Mesodermal cell (in vitro differentiated cells): ENCODE results near the gene SH3TC2.
A peak's percentile ranks its signal among the peaks of the same experiment; 100 is the strongest.

Source experiments
- H3K27ac ChIP-seq: 2 replicates; pipeline ENCODE4 v1.7.0; 2013; ENCODE audit warnings: mild to moderate bottlenecking, low read depth, low read length, moderate library complexity; ENCODE audit not compliant: severe bottlenecking
- H3K36me3 ChIP-seq: 2 replicates; pipeline ENCODE4 v1.7.1; 2013; ENCODE audit warnings: mild to moderate bottlenecking, low read length, moderate library complexity; ENCODE audit not compliant: control insufficient read depth, insufficient read depth
- H3K4me1 ChIP-seq: one replicate; pipeline ENCODE4 v1.7.1; 2013; ENCODE audit warnings: mild to moderate bottlenecking, low read length; ENCODE audit not compliant: insufficient read depth, control insufficient read depth, poor library complexity, severe bottlenecking
- H3K4me3 ChIP-seq: 2 replicates; pipeline ENCODE4 v1.7.0; 2013; ENCODE audit warnings: low read length, control low read depth, mild to moderate bottlenecking; ENCODE audit not compliant: insufficient read depth, poor library complexity, severe bottlenecking; ENCODE audit errors: extremely low read depth
- H3K9me3 ChIP-seq: 2 replicates; pipeline ENCODE4 v1.7.1; 2013; ENCODE audit warnings: mild to moderate bottlenecking, low read length, moderate library complexity; ENCODE audit not compliant: control insufficient read depth
- WGBS, 2 experiments: methylation state at CpG; one replicate each; pipeline ENCODE4 v1.1.5; 2013; ENCODE audit warnings: missing lambda C conversion rate in 2 of 2; ENCODE audit not compliant: insufficient coverage in 2 of 2; 5-methylcytosine and 5-hydroxymethylcytosine counted together

SH3TC2 gene

DNA sequence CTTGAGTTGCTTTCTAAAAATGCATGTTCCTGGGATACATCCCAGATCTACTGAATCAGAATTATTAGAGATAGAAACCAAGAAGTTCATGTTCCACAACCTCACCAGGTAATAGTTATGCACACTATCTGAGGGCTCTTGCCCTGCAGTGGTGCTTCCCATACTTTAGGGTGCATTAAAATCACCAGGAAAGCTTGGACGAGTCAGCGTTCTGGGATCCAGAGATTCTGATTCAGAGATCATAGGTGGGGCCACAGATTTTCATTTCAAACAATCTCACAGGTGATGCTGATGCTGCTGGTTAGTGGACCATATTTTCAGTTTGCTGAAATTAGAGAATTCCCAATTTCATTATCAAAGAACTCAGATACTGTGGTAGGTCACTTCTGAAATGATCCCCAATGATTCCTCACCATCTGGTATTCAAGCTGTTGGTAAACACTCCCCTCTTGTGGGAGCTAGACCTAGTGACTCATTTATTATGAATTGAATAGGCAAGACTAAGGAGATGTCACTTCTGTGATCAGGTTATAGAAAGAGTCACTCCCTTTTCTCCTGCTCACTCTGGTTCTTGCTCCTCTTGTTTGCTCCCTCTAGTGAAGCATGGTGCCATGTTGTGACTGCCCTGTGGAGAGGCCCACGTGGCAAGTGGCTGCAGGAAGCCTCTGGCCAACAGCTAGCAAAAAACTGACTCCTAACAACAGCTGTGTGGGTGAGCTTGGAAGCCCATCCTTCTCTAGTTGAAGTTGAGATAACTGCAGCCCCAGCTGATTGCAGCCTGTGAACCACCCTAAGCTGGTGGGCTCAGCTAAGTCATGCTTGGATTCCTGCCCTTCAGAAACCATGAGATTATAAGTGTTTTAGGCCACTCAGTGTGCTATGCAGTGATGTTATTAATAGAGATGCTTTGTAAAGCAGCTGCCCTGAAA, 59.8 kb downstream of the SH3TC2 start:
- Histone ChIP-seq H3K4me1 (peaks cover 20% of the 10 kb centered on the region), H3K27ac (peak overlapping the region; percentile 82), H3K4me3 (no peak overlapping the region), H3K36me3 (no peaks in the 10 kb centered on the region), H3K9me3 (no peaks in the 10 kb centered on the region)
- WGBS, 2 experiments = 91 to 100% methylated on average over 2 to 3 of the region's 3 CpGs

DNA sequence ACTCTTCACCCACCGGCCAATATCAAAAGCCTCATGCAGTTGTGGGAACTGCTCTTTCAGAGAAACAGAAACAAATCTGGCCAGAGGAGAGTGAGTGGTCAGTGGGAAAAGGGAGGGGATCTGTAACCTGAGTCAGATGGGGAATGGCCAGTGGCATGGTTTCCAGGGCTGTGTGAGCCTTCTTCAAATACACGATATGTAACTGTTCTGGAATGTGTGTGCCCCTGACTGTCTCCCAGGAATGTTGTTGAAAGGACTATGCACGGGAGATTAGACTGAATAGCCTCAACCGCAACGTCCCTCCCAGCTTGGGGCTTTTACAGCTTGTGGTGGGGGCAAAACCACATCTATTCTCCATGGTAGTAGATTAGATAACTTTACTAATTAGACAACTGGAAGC, 60.8 kb downstream of the SH3TC2 start:
- Histone ChIP-seq H3K4me1 (peaks cover 20% of the 10 kb centered on the region), H3K27ac (peak overlapping the region; percentile 82), H3K36me3 (no peaks in the 10 kb centered on the region), H3K4me3 (no peak overlapping the region), H3K9me3 (no peaks in the 10 kb centered on the region)
- 0% methylated on average over 1 of the region's 5 CpGs; no CpG with 5 or more reads in 1 of the 2 experiments for WGBS, 2 experiments

DNA sequence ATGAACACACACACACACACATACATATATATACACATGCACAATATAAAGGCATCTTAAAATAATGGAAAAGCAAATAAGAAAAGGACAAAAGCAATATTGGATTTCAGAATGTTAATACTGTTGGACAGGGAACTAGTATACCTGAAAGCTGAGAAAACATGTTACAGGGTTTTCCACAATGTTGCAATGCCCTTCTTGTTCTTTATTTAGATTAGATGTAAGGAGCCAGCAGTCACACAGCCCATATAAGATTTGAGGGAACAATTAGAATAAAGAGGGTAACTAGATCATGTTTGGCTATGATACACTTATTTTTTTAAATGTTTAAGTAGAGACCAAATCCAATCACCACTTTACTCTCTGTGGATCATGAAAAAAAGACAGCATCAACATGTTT, 61.7 kb downstream of the SH3TC2 start:
- H3K4me3 ChIP-seq = no peak overlapping the region
- no peak overlapping the region for H3K27ac ChIP-seq
- no peaks in the 10 kb centered on the region for H3K36me3 ChIP-seq
- no peaks in the 10 kb centered on the region for H3K9me3 ChIP-seq
- peaks cover 20% of the 10 kb centered on the region for H3K4me1 ChIP-seq

DNA sequence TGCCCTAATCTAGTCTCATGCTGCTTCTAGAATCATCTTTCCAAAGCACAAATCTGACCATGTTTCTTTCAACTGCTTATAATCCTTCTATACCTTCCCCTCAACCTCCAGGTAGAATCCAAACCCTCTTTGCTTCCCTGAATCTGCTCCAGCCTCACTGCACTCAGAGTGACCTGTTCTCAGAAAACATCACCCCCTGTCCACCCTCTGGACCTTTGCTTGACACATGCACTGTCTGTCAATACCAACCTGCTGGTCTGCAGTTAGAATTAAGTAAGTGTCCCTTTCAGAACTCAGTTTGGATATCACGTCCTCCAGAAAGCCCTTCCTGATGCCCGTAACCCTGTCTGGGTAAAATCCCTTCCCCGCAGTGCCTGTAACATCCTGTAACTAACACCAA, 63.1 kb downstream of the SH3TC2 start:
- Histone ChIP-seq H3K4me3 (no peak overlapping the region), H3K27ac (no peak overlapping the region), H3K9me3 (no peaks in the 10 kb centered on the region), H3K4me1 (peaks cover 20% of the 10 kb centered on the region), H3K36me3 (no peaks in the 10 kb centered on the region)
- 95 to 96% methylated on average over 2 to 3 of the region's 3 CpGs for WGBS, 2 experiments

DNA sequence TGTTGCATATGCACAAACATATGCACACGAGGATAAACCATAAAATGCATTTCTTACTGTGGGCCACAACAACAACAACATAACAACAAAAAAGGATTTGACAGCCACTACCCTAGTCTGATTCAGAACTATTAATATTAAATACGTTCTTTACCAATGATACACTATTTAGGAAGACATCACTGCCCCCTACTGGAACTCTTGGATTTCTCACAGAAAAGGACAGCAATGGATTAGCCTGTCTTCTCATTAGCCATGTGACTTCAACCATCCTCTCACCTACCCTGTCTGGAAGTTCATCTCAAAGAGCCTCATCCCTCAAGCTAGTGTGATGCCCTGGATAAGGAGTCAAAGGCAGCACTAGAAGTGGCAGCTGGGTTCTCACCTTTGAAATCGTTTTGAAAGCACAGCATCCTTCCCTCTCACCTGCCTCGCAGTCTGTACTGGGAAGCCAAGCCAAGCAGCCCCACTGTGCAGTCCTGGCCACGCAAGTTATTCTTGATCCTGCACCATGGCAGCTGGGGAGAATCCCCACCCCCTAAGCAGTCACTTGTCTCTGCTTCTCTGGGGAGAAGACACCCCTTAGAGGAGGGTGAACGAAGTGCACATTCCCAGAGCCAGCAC, 64.6 kb downstream of the SH3TC2 start:
- 58 to 64% methylated on average over 4 of the region's 6 CpGs for WGBS, 2 experiments
- no peaks in the 10 kb centered on the region for H3K36me3 ChIP-seq

DNA sequence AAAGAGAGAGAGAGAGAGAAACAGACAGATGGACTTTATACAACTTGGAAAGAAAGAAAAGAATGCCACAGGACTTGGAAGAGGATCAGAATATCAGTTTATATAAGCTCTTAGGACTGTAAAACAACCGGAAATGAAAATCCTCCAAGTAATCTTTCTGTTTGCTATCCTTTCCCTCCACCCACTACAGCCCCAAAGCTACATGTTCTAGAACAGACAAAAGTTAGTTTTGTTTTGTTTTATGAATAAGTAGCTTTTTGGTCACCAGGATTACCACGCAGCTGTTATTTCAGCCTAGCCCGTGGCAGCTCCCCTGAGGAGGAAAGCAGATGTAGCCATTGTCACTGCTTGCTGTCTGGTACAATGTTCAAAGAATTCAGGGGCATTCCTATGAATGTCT, 66.6 kb downstream of the SH3TC2 start:
- Histone ChIP-seq H3K4me3 (no peak overlapping the region), H3K9me3 (no peaks in the 10 kb centered on the region), H3K4me1 (peaks cover 3% of the 10 kb centered on the region), H3K36me3 (no peaks in the 10 kb centered on the region), H3K27ac (no peak overlapping the region)
- 85 to 88% methylated on average over 2 of the region's 3 CpGs for WGBS, 2 experiments

More for the DNA sequence above, 64.6 kb downstream of the SH3TC2 start:
- Histone ChIP-seq H3K4me3 (no peak overlapping the region), H3K27ac (no peak overlapping the region), H3K4me1 (peaks cover 17% of the 10 kb centered on the region), H3K9me3 (no peaks in the 10 kb centered on the region)

DNA sequence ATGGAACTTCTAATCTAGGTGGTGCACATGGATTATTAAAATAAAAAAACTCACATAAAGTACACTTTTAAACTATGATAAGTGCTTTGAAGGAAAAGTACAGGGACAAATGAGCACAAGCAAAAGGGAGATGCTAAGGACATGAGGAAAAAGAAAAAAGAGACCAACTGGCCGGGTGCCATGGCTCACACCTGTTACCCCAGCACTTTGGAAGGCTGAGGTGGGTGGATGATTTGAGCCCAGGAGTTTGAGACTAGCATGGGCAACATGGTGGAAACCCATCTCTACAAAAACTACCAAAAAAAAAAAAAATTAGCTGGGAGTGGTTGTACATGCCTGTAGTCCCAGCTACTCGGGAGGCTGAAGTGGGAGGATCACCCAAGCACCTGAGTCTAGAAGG, 67.1 kb downstream of the SH3TC2 start:
- no peak overlapping the region for H3K4me3 ChIP-seq
- no peaks in the 10 kb centered on the region for H3K9me3 ChIP-seq
- H3K27ac ChIP-seq = no peak overlapping the region
- H3K36me3 ChIP-seq = no peaks in the 10 kb centered on the region
- WGBS, 2 experiments = 82 to 100% methylated on average over 1 to 2 of the region's 2 CpGs
- no peaks in the 10 kb centered on the region for H3K4me1 ChIP-seq

DNA sequence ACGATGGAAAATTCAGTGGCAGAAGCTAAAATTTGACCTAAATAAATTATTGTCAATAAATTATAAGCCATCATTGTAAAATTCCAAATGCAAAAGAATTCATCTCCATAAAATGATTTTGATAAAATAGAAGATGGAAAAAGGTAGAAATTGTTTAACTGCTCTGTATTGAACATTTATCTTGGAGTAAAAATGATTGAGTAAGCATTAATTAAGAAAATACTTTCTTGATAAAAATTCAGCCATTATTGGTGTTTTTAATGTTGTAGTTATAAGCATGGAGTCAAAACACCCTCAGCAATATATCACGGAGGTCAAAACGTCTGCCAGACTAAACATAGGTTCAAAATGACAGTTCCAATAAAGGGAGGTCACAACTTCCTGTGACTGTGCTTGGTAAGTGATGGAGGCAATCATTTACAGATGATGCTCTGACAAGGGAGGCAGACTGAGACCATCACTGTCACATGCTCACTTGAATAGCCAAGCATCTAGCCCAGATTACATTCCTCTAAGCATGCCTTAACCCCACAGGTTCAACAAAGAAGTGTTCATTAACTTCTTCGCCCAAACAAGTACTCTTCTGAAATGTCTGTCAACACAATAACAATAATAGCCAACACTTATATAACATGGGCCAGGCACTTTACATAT, 69.5 kb downstream of the SH3TC2 start:
- Histone ChIP-seq H3K36me3 (no peaks in the 10 kb centered on the region), H3K27ac (no peak overlapping the region), H3K9me3 (no peaks in the 10 kb centered on the region), H3K4me3 (no peak overlapping the region), H3K4me1 (peaks cover 2% of the 10 kb centered on the region)
- WGBS, 2 experiments = 86 to 100% methylated on average over 1 of the region's 4 CpGs

DNA sequence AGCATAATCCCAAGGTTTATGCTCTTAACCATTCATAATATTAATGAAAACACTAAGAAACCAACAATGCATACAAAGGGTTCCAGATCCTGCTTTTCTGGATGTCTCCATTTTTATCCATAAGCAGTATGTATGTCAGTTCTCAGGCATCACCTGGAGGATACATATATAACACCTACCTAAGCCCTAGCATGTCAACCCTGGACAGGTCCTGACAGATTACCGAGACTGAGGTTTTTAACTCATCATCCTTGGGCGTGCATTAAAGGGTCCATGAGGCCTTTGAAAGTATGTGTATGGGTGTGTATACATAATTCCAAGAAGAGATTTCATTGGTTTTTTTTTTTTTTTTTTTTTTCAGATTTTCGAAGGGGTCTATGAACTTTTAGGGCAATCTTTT, 70.6 kb downstream of the SH3TC2 start:
- no peaks in the 10 kb centered on the region for H3K9me3 ChIP-seq
- WGBS, 2 experiments = no CpG with 5 or more reads among the region's 3 CpGs
- H3K4me1 ChIP-seq = peaks cover 11% of the 10 kb centered on the region
- no peak overlapping the region for H3K4me3 ChIP-seq
- H3K27ac ChIP-seq = no peak overlapping the region
- H3K36me3 ChIP-seq = no peaks in the 10 kb centered on the region

DNA sequence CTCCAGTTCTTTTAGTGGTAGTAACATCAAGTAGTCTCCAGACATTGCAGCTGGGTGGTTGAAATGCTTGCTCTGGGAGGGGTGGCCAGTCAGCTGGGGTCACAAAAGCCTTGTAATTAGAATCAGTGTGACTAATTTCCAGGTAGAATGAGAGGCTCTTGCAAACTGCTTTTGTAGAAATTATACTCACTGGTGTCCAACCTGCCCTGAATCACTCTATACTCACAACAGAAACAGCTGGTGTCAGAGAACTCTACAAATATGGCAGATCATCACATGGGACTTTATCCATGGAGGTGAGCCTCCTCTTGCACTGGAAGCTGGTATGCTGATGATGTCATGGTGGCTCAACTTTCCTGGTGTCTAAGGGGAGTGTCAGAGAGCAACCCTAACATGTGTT, 71.3 kb downstream of the SH3TC2 start:
- no peaks in the 10 kb centered on the region for H3K9me3 ChIP-seq
- H3K4me1 ChIP-seq = peaks cover 11% of the 10 kb centered on the region
- H3K36me3 ChIP-seq = no peaks in the 10 kb centered on the region
- H3K27ac ChIP-seq = no peak overlapping the region
- no peak overlapping the region for H3K4me3 ChIP-seq

DNA sequence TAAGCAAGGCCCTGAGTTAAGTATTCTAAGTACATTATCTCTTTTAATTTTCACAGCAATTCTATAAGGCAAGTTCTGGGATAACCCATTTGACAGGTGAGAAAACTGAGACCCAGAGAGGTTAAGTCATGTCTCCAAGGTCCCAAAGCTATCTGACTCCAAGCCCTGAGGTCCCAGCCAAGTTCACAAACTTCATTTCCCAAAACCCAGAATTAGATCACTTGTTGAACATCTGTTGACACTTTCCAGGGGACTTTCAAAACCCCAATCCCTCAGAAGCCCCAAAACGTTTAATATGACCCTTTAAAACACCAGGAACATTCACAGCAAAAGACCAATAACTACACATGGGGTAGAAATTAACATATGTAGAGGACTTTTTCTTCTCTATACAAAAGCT, 72.0 kb downstream of the SH3TC2 start:
- no CpG with 5 or more reads among the region's 1 CpG for WGBS, 2 experiments
- H3K9me3 ChIP-seq = no peaks in the 10 kb centered on the region
- no peaks in the 10 kb centered on the region for H3K36me3 ChIP-seq
- peaks cover 11% of the 10 kb centered on the region for H3K4me1 ChIP-seq
- no peak overlapping the region for H3K4me3 ChIP-seq
- H3K27ac ChIP-seq = no peak overlapping the region
